Parathyroid adenoma (tissue), 2 donors: ENCODE measurements around the gene WRAP73.

Source experiments
- H2AFZ ChIP-seq: fragments of 300-600 bp; sonication (generic); one replicate; pipeline ENCODE4 v1.7.0; 2017; ENCODE audit warnings: antibody characterized with exemption, mild to moderate bottlenecking
- H3K27ac ChIP-seq: fragments of 300-600 bp; sonication (generic); one replicate; pipeline ENCODE4 v1.7.0; 2017
- H3K27me3 ChIP-seq: fragments of 300-600 bp; sonication (generic); one replicate; pipeline ENCODE4 v1.7.0; 2017; ENCODE audit warnings: low read length; ENCODE audit not compliant: control insufficient read depth, insufficient read depth
- H3K36me3 ChIP-seq: fragments of 300-600 bp; sonication (generic); one replicate; pipeline ENCODE4 v1.7.0; 2017; ENCODE audit warnings: low read length; ENCODE audit not compliant: control insufficient read depth, insufficient read depth
- H3K4me1 ChIP-seq: fragments of 300-600 bp; sonication (generic); one replicate; pipeline ENCODE4 v1.7.0; 2017; ENCODE audit warnings: control low read depth
- H3K4me2 ChIP-seq: fragments of 300-600 bp; sonication (generic); one replicate; pipeline ENCODE4 v1.7.0; 2017; ENCODE audit warnings: low read length
- H3K4me3 ChIP-seq: fragments of 300-600 bp; sonication (generic); one replicate; pipeline ENCODE4 v1.7.0; 2017; ENCODE audit warnings: low read depth, low read length
- H3K79me2 ChIP-seq: fragments of 300-600 bp; sonication (generic); one replicate; pipeline ENCODE4 v1.7.0; 2017; ENCODE audit warnings: control low read depth
- H3K9ac ChIP-seq: fragments of 300-600 bp; sonication (generic); one replicate; pipeline ENCODE4 v1.7.0; 2017; ENCODE audit warnings: mild to moderate bottlenecking
- H3K9me3 ChIP-seq: fragments of 300-600 bp; sonication (generic); one replicate; pipeline ENCODE4 v1.7.0; 2017; ENCODE audit warnings: low read length; ENCODE audit not compliant: control insufficient read depth
- CTCF ChIP-seq: fragments of 300-600 bp; sonication (generic); IDR thresholded peaks from one replicate; pipeline ENCODE4 v1.7.0; 2017; ENCODE audit warnings: antibody characterized with exemption, mild to moderate bottlenecking
- donor health status: primary hyperparathyroidism.

Gene WRAP73

GRCh38 chr1:3681898-3682806, 32.2 kb upstream of the WRAP73 start:
- no peak overlapping the region for H3K4me2 ChIP-seq
- H3K4me3 ChIP-seq: no peak overlapping the region
- no peak overlapping the region for H3K27ac ChIP-seq
- H2AFZ ChIP-seq: no peak overlapping the region
- H3K27me3 ChIP-seq: no peaks in the 10 kb centered on the region
- H3K4me1 ChIP-seq: no peaks in the 10 kb centered on the region
- no peak overlapping the region for H3K9ac ChIP-seq
- H3K79me2 ChIP-seq: no peaks in the 10 kb centered on the region
- H3K36me3 ChIP-seq: no peaks in the 10 kb centered on the region
- H3K9me3 ChIP-seq: no peaks in the 10 kb centered on the region
- TF ChIP-seq CTCF: no peak

GRCh38 chr1:3681231-3681897, 31.5 kb upstream of the WRAP73 start:
- Histone ChIP-seq H3K9me3 (no peaks in the 10 kb centered on the region), H2AFZ (no peak overlapping the region), H3K27ac (no peak overlapping the region), H3K9ac (no peak overlapping the region), H3K4me3 (no peak overlapping the region), H3K27me3 (no peaks in the 10 kb centered on the region), H3K36me3 (no peaks in the 10 kb centered on the region), H3K4me2 (no peak overlapping the region), H3K79me2 (no peaks in the 10 kb centered on the region), H3K4me1 (no peaks in the 10 kb centered on the region)
- no peak for TF ChIP-seq CTCF

- Histone ChIP-seq H3K9me3 (no peaks in the 10 kb centered on the region), H3K79me2 (no peaks in the 10 kb centered on the region), H3K4me1 (no peaks in the 10 kb centered on the region), H3K4me2 (no peak overlapping the region), H3K27me3 (no peaks in the 10 kb centered on the region), H3K4me3 (no peak overlapping the region), H3K27ac (no peak overlapping the region), H3K9ac (no peak overlapping the region), H2AFZ (no peak overlapping the region), H3K36me3 (no peaks in the 10 kb centered on the region)
- TF ChIP-seq CTCF: no peak
Measured at GRCh38 chr1:3680488-3681230, 30.8 kb upstream of the WRAP73 start.

GRCh38 chr1:3679799-3680453, 30.0 kb upstream of the WRAP73 start:
- H3K9ac ChIP-seq: no peak overlapping the region
- no peaks in the 10 kb centered on the region for H3K9me3 ChIP-seq
- H3K27ac ChIP-seq: no peak overlapping the region
- H2AFZ ChIP-seq: no peak overlapping the region
- no peaks in the 10 kb centered on the region for H3K4me1 ChIP-seq
- H3K27me3 ChIP-seq: no peaks in the 10 kb centered on the region
- no peaks in the 10 kb centered on the region for H3K79me2 ChIP-seq
- no peak overlapping the region for H3K4me3 ChIP-seq
- TF ChIP-seq CTCF: no peak
- H3K36me3 ChIP-seq: no peaks in the 10 kb centered on the region
- no peak overlapping the region for H3K4me2 ChIP-seq
